Islet of Langerhans (tissue), 1 donor: ENCODE data around the gene GPR37L1.

Experiments
- FAIRE-seq: peaks from one replicate; lab custom pipeline; 2011; peaks lifted over from hg19 to GRCh38; lab: Jason Lieb, UNC

GPR37L1 gene, protein sequence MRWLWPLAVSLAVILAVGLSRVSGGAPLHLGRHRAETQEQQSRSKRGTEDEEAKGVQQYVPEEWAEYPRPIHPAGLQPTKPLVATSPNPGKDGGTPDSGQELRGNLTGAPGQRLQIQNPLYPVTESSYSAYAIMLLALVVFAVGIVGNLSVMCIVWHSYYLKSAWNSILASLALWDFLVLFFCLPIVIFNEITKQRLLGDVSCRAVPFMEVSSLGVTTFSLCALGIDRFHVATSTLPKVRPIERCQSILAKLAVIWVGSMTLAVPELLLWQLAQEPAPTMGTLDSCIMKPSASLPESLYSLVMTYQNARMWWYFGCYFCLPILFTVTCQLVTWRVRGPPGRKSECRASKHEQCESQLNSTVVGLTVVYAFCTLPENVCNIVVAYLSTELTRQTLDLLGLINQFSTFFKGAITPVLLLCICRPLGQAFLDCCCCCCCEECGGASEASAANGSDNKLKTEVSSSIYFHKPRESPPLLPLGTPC

DNA sequence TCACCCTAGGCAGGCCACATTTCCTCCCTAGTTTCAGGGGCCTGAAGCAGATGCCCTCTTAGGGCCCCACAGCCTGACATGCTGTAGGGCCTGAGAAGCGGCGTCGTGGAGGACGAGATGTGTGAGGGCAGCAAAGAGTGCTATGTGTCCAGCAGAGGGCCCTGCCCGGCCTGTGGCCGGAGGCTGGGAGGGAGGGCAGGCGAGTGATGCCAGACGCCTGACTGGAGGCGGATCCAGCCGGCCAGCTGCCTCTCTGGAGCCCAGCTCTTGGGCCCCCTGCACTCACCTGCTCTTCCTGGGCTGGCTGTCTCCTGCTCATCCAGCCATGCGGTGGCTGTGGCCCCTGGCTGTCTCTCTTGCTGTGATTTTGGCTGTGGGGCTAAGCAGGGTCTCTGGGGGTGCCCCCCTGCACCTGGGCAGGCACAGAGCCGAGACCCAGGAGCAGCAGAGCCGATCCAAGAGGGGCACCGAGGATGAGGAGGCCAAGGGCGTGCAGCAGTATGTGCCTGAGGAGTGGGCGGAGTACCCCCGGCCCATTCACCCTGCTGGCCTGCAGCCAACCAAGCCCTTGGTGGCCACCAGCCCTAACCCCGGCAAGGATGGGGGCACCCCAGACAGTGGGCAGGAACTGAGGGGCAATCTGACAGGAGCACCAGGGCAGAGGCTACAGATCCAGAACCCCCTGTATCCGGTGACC lies at the start of gene GPR37L1:
Gene GPR37L1, plus strand, starts transcription at position 279 of the 697 bp plus-strand sequence. Its CDS starts 47 bp downstream, at position 326.
- no peak for FAIRE-seq

DNA sequence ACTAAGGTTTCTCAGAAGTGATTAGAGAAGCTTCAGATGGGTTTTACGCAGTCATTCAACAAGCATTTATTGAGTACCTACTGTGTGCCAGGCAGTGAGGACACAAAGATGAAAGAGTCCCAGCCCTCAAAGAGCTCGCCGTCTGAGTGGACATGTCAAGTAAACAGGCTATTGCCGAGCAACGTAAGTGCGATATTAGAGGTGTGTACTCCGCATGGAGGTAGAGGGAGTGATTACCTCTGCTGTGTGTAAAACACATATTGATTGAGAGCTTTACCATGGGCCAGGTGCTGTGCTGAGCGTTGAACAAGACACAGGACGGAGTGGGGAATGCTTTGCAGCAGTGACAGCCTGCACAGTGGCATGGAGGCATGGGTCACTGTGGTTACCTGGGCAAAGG lies 49.5 kb upstream of the GPR37L1 start:
- no peak for FAIRE-seq

DNA sequence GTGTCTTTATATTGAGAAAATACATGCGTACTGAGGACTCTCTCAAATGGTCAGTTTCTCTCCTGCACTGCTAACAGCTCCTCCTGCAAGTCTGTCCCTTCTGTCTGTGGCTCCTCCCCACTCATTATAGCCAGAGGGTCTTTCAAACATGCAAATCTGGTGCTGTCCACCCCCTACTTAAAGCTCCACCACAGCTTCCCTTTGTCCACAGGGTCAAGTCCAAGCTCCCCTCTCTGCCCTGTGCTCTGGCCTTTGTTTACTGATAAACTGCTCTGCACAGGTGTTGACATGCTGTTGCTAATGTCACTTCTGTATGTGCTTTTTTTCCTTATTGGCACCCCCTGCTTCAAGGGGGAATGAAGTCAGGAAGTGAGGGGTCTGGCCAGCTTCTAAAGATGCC lies 47.7 kb upstream of the GPR37L1 start:
- no peak for FAIRE-seq

DNA sequence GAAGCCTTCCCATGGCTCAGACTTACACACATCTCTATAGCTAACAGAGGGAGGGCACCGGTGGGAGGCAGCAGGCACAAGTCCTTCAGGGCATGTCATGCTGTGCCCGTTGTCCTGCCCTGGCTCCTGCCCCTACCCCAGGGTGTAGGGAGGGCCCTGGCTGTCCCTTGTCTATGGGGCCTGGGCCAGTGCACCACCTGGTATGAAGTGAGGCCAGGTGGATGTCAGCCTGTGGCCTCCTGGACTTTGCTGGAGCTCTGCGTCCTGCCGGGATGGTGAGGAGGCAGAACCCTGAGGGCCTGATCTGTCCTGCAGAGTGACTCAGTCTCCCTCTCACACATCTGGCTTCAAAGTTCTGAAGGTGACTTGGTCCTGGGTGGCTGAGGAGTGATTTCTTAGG lies 47.3 kb upstream of the GPR37L1 start:
- no peak for FAIRE-seq

DNA sequence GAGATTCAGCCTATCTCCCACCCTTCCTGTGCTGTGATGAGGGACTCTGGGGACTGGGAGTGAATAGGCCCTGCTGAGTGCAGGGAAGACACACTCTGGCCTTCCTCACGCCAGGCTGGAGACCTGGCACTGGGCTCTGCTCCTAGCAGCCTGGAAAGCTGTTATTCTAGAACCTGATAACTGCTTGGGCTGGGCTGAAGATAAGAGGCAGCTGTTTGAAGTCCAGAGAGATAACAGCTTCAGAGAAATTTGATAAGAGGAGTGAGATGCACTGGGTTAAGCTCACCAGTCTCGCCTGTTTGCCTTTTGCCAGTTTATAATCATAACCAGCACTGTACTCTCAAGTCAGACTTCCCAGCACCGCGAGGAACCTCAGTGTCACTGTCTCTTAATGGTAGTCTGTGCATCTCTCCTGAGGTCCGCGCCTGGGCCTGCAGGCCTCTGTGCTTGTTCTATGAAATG lies 46.6 kb upstream of the GPR37L1 start:
- FAIRE-seq: no peak

DNA sequence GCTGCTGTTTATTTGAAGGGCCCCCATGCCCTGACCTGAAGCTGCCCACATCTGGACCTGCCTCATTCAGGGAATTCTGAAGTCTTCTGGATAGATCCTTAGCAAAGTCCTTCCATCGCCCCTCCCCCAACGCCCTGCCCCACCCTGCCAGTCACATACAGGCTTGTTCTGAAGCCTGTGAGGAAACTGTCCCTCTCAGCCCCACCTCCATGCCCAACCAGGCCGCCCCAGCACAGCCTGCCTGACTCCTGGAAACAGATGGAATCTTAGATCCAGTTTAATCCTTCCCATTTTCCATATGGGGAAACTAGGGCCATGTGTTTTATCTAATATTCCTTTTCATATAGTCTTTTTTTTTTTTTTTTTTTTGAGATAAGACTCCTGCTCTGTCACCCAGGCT lies 44.5 kb upstream of the GPR37L1 start:
- no peak for FAIRE-seq

DNA sequence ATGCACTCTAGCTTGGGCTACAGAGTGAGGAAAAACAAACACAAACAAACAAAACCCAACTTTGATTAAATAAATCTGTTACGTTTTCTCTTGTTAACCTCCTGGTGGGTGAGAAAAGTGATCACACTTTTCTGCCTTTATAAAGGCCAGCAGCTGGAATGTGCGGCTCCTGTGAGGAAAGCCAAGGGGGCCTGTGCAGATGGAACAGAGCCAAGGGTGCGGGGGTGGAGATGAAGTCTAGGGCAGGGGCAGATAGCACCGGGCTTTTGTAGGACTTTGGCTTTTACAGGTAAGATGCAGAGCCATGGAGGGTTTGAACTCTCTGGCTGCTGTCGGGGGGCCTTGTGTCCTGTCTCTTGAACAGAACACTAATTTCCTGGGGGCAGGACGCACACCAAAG lies 40.7 kb upstream of the GPR37L1 start:
- no peak for FAIRE-seq

DNA sequence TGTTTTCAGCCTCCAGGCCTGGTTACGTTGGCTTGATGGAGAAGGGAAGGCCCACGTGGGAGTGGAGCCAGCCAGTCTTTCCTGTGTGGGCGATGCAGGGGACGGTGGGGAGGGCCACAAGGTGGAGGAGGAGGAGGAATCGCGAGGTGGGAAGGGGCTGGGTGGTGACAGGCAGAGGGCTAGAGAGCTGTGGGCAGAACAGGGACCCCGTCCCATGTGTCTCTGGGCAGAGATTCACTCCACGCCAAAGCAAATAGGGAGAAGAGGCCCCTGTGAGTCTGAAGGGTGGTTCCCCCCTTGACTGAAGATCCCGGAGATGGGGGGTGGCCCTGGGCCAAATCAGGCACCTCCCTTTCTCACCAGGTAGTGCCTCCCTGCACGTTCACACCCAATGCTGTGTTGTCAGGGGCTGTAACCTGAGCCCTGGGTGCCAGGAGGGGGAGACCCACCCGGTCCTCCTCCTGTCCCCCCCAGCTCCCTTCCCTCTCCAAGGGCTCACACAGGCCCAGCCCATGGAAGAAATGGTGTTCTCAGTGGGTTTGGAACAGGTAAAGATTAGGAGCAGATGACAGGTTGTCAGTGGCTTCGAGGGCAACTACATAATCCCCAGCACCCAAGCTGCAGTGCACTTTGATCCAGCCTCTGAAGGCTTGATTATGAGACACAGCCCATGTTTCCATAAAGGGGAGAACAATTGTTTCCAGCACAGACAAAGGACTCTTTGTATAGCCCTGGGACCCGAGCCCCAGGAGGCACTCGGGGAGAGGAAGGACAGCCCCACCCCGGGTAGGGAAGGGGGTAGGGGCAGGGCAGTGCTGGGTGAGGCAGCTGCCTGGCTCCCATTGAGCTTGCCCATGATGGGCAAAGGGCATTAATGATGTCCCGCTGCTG lies 37.7 kb upstream of the GPR37L1 start:
- FAIRE-seq: no peak

DNA sequence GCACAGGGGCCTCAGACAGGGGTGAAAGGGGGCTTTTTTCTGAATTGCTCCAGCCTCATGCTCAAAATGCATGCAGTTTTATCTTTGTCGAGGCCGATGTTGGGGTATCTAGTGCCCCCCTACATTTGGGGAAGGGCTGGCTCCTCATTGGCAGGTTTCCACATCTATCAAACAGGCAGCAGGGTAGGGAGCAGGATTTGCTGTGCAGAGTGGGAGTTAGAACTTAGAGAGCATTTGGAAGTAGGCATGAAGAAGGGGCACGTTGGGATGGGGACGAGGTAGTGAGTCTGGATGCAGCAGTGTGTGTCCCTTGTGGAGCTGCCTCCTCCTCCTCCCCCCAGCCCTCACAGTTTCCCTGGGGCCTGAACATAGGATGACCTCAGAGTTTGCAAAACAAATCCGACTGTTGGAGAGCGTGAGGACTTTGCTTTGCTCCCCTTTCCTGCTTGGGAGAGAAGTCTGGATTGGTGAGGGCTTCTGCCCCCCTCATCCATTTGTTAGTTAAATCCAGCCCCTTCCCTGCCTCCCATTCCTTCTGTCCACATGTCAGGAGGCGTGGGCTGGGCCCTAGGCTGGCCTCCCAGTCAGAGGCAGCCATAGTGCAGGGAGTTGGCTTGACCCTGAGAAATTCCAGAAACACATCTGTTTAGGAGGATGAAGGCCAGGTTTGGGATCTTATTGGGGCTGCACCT lies 36.9 kb upstream of the GPR37L1 start:
- FAIRE-seq: no peak

DNA sequence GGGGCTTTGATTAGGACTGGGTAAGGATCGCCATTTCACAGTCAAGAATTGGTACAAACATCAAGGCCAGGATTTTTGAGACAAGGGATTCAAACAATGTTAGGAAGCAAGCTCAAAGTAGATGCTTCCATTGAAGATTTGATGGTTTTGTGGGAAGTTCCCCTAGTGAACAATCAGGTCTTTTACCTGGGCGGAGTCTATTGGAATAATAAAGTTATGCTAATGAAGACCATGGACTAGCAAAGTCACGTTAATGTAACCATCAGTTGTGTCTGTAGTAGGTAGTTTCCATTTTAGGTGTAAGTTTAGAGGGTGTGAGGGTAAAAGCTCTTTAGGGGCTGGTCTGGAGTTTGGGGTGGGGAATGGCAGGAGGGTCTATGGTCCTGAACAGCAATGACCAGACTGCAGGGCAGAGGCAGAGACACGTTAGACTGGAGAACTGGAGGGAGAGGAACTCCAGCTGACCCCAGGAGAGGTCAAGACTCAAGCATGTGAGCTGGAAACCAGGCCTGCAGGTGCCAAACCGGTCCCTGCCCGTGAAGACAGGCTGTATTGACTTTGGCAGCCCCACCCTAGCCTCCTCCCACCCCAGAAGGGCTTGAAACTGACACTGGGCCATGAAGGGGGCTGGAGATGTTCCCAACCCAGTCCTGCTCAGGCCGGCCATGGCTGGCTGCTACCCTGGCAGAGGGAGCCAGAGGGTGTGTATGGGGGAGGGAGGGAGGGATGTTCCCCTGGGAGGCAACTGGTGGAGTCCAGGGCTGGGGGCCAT lies 36.0 kb upstream of the GPR37L1 start:
- no peak for FAIRE-seq

DNA sequence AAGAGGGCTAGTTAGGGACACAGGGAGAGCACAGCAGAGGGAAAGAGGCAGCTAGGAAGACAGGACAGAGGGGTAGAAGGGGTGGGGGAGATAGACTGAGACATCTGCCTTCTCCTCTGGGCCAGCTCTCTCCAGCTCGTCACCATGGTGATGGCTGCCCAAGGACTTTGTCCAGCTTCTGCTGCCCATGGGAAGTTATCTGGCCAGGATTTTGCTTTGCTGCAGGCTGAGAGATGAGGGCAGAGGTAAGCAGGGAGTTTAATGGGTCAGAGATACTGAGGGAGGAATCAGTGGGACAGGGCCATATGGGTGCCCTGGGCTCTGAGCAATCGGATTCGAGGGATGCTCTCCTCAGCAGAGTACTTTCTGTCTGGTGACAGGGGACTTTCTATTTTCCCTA lies 34.5 kb upstream of the GPR37L1 start:
- no peak for FAIRE-seq

DNA sequence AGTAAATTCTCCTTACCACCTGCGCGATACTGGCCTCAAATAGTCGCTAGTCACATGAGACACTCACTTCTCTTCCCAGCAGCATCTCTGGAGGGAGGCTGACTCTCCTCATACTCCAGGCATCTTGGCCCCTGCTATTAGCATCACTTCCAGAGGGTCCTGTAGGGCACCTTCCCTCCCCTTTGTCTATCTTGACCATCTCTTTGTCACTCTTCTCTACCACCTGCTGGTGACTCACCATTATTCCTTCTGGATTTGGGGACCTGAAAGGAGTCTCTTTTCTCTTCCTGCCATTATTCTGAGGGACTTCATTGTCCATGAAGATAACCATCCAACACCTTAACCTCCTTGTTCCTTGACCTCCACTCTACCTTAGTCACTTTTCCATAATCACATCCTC lies 31.7 kb upstream of the GPR37L1 start:
- FAIRE-seq: no peak

DNA sequence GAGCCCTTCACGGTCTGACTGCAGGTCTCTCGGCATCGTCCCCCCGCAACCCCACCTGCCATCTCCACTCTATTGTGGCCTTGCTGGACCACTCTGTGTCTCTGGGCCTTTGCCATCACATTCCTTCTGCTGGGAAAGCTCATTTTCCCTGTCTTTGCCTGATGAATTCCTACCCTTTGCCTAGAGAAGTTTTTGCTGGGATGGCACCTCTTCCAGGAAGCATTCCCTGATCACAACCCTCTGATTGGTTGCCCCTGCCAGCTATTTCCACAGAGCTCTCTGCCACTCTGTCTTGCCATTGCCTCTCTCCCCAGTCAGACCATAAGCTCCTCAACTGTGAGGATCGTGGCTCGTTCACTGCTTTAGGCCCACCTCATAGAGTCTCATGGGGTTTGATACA lies 28.9 kb upstream of the GPR37L1 start:
- no peak for FAIRE-seq

DNA sequence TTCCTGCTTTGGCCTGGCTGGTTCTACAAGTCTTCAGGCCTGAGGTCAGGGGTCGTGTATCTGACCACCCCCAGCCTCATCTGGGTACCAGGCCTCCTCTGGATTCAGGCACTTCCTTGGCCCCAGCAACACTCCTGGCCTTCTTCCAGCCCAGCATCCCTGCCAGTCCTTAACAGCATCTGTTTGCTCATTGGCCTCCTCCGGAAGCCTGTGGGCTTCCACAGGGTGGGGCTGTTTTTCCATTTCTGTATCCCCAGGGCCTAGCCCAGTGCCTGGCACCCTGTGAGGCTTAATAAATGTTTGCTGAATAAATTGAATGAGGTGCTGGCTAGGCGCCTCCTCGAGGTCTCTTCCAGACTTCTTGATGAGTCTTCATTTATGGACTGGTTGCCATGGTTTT lies 21.5 kb upstream of the GPR37L1 start:
- no peak for FAIRE-seq

DNA sequence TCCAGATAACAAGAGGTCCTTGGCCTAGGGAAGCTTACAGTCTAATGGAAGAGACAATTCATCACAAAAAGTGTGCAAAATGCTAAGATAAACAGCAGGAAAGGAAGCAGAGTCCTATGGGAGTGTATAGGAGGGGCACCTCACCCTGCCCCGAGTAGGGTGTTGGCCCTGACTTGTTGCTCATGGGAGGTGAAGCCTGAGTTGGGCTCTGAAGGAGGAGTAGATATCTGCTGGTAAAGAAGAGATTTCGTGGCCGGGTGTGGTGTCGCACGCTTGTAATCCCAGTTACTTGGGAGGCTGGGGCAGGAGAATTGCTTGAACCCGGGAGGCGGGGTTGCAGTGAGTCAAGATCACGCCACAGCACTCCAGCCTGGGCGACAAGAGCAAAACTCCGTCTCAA lies 18.6 kb upstream of the GPR37L1 start:
- no peak for FAIRE-seq

DNA sequence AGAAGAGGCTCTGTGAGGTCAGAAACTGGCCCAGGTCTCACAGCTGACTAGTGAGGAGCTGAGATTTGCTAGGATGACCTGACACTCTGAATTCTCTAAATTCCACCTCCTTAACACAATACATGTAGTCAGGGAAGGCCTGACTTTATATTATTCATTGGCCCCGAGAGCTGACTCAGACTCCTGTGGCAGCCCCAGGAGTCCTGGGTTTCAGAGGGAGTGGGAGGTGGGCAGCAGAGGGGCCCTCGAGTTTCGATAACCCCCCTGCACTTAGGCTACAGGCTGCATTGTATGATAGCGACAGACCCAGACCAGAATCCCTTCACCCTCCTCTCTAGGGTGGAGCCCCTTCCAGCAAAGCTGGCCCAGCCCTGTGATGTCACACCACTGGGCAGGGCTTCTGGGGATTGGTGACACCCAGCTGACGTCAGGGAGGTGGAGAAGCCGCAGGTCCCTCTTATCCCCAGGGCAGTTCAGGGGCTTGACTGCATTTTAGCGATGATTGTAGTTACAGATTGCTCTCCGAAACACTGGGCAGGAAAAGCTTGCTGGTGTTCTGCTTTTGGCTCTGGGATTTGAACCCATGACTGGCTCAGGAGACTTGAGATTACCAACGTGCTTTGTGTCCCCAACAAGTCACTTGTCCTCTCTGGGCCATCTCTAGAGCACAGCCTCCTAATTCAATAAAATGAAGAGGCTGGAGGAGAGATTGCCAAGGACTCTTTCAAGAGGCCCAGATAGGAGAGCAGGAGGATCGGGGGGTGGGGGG lies 17.0 kb upstream of the GPR37L1 start:
- FAIRE-seq: no peak

DNA sequence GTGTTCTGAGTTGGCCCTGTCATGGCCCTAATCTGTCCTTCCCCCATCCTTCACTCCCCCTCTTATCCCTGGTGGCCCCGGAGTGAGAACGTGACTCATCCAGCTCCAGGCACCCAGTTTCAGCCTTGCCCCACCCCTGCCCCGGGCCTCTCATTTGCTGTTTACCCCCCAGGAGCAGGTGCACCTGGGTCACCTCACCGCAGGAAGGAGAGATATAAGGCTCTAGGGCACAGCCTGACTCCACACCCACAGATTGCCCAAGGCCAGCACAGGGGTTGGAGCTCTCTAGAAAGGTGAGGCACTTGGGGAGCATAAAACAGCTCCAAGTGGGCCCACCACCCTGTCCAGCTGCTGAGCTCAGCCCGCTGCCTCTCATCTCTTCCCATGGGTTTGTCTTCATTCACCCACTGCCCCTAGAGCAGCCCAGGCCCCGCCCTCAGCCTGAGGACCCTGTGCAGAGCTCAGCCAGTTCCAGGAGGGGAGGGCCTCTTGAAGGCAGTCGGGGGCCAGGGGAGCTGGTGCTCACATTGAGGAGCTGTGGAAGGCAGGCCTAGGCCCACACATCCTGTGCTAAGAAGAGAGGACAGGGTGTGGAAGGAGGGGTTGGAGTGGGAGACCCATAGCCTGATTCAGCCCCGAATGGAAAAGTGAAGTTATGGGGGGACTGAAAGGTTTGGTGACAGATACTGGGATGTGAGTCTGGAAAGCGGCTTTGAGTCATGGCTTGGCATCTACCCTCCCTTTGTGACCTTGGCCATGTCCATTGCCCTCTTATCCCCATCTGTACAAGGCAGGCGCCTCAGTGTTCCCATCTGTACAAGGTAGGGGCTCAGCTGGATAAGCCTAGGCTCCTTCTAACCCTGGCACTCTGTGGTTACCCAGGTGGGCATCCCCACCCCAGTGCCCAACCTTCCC lies 16.1 kb upstream of the GPR37L1 start:
- no peak for FAIRE-seq

DNA sequence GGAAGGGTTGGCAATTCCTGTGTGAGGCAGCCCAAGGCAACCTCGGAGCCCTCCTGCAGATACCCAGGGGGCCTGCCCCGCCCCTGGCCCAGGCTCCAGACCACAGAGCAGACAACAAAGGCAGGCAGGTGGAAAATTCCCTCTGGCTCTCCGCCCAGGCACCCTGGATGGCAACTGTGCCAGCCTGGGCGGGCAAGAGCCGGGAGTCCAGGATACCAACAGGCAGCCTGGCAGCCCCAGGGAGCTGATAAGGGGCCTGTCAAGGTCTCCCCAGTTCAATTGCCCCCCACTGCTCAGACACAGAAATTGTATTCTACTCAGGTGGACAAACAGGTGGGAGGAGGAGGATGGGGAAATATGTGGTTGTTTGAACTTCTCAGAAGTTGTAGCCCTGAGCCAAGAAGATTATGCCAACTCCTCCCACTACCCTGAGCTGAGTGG lies 15.4 kb upstream of the GPR37L1 start:
- FAIRE-seq: no peak
